GM21619 (cell line): Measurements from ENCODE around the gene HMSD.
"Not testable (repeated sequence)": the region's sequence is repeated elsewhere in the genome, so short reads cannot be mapped to it uniquely, and the experiment has no call there.

Source experiments
- ATAC-seq: cut with Tn5 transposase; IDR thresholded peaks from one replicate; pipeline ENCODE4 v1.9.1; 2021; ENCODE audit not compliant: unreplicated experiment

Gene HMSD, protein sequence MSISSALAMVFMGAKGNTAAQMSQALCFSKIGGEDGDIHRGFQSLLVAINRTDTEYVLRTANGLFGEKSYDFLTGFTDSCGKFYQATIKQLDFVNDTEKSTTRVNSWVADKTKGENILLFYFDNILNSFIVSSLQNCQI

GRCh38 chr18:63949068-63949737, at the start of gene HMSD:
HMSD (plus strand) TSS chr18:63949301; CDS start chr18:63953456, 4,155 bp downstream.
- peak; percentile 82 for ATAC-seq

DNA sequence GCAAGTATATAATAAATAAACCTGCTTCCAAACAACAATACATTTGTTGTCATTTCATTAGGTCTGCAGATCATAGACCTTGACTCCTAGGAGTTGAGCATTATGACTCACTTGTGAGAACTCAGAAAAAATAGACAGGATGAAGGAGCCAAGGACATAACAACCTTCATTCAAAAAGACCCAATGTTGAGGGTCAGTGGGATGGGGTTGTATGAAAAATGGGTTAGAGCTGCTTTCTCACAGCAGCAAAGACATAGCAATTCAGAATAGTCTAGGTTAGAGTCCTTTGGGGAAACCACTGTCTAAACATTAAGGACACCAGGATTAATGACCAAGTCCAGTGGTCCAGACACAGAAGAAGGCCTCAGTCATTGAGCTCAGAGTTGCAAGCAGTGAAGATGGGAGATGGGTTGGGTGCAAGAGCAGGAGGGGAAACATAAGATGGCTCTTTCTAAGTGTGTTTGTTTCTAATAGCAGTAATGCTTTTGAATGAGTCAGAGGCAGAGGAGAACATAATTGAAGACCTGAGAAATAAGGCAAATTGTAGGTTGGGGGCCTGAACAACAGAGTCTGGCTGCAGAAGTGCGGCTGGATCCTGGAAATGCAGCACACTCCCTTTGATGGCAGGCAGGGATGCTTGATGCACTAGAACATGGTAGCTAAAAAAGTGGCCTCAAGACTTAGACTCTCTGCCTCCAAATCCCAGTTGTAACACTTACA, 45.1 kb upstream of the HMSD start:
- no peak for ATAC-seq

GRCh38 chr18:63904694-63905093, 44.4 kb upstream of the HMSD start:
- ATAC-seq = no peak

GRCh38 chr18:63905361-63905760, 43.7 kb upstream of the HMSD start:
- ATAC-seq = no peak

GRCh38 chr18:63906056-63906455, 43.0 kb upstream of the HMSD start:
- no peak for ATAC-seq

- peak; percentile 59 for ATAC-seq
Measured at GRCh38 chr18:63907664-63908063, 41.4 kb upstream of the HMSD start, which contains the start of gene SERPINB10. SERPINB10 (plus strand) TSS chr18:63907958; CDS start chr18:63915511, 7,553 bp downstream.

GRCh38 chr18:63908858-63909257, 40.2 kb upstream of the HMSD start:
- ATAC-seq = no peak

- no peak for ATAC-seq
Measured at GRCh38 chr18:63909870-63910269, 39.2 kb upstream of the HMSD start.

DNA sequence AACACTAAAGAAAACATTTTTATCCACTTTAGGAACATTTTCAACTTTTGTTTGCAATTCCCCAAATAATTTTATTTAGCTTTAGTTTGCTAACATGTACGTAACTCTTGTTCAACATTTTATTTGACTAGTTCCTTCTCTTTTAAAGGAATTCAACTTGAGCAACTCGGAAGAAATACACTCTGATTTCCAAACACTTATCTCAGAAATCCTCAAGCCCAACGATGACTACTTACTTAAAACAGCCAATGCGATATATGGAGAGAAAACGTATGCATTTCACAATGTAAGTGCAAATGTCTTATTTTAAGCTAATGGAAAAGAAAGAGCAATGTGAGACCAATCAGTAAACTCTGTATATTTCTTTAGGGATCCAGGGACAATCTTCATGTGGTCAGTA, 31.3 kb upstream of the HMSD start:
- ATAC-seq = no peak

DNA sequence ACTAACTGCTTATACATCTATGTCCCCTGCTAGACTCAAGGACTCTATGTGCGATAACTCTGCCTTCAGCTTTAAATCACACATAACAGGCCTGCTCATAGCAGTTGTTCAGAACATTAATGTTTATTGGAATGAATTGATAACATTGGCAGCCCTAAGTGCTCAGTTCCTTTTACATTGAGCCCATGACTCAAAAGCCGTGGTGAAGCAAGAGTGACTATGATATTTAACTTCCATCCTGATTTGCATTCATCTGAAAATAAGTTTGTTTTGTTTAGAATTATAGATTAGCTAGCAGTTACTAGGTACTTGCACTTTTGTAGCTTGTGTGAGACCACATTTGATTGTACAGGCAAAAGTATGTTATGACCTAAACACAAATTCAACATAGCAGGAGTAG, 27.1 kb upstream of the HMSD start:
- no peak for ATAC-seq

- ATAC-seq = no peak
Measured at GRCh38 chr18:63924551-63924950, 24.6 kb upstream of the HMSD start.

- ATAC-seq = no peak
Measured at GRCh38 chr18:63928331-63928730, 20.8 kb upstream of the HMSD start.

DNA sequence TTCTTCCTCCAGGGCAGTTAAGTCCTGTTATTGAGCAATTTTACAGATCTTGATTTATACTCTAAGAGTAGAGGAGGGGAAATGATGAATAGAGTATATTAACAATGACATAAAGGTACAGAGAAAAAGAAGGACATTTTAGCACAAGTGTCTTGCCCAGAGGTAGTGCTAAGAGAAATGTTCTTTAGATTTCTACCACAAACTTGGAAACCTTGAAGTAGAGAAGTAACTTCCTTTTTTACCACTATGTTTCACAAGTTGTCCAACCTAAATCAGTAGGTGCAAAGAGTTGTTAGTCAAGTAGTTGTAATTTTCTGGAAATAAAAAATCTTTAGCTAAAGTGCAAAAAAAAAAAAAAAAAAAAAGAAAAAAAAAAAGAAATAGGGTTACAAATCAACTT, 19.7 kb upstream of the HMSD start:
- ATAC-seq = not testable (repeated sequence)

DNA sequence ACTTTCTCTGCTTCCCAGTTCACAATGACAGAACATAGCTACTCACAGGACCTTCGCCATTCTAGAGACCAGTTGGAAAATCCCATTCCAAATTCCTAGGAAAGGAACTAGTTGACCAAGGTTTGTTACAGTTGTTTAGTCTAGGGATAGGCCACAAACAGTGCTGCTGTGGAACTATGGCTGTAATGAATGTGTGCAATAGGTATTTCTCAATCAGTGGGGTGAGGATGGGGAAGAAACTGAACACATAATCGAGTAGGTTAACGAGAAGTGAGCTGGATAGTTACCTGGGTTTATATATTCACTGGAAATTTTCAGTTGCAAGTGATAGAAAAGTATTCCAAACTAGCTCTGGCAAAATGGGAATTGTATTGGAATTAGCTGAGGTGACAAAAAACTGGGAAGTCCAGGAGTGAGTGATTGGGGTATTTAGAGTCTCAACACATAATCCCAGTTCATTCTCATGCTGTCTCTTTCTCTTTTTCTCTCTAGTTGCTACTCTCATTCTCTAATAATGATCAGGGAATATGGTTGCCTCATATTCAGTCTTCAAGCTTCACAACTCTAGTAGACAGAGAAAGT, 18.2 kb upstream of the HMSD start:
- ATAC-seq = no peak

DNA sequence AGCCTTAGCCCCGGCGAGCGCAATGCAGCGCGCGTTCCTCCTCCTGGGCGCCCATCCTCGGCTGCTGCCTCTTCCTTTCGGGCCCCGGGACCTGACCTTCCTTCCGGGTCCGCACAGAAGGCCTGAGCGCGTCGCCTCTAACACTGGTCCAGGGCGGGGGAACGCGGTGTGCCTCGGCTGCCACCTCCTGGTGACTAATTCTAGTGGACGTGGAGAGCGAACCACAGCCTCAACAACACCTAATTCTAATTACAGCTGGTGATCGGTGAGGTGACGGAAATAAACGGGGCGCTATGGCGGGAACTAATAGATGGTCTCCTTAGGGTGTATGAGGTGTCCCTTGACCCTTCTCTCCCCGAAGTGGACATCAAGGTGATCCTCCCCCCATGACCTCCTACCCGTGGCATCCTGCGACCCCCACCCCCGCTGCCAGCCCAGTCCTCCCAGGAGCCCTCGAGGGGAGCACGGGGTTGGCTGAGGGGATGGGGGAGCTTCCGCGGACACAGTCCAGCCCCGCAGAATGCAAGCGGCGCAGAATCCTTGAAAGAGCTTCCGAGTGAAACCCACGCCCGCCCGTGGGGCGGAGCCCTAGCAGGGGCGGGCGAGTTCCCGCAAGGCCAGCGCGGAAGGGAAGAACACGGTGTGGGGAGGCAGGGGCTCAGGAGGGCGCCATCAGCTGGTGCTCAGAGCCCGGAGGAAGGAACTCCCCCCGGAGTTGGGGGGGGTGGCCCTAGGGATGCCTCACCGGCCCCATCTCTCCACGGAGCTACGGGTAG, 12.8 kb upstream of the HMSD start:
- ATAC-seq = peak; percentile 96

DNA sequence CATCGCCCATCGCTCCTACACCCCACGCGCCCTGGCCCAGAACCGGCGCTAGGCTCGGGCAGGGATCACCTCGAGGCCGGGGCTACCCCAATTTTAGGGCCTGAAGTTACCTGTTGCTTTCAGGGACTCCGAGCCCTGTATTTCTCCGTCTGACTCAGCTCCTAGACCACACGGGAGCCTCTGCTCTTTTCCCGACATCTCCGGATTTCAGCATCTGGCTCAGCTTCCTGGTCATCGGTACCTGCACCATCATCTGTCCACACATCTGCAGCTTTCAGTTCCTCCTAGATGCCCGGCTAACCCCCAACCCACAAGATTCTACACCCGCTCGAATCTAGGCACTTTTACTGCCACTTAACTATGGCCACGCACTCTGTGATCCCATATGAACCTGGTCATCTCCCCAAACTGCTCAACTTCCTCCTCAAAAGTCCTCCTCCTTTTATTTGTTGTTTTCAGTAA, 12.1 kb upstream of the HMSD start:
- ATAC-seq = peak; percentile 32

DNA sequence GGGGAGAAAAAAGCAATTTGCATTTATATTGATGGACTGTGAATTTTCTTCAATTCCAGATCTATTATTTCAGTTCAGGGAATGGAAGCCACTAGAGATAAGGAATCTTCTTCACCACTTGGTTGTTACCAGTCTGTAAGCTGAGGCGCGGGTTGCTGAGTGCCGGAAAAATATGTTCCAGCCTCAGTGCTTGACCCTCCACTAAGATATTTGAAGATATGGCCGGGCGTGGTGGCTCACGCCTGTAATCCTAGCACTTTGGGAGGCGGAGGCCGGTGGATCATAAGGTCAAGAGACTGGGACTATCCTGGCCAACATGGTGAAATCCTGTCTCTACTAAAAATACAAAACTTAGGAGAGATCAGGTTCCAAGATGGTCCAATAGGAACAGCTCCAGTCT, 9.1 kb upstream of the HMSD start:
- no peak for ATAC-seq

DNA sequence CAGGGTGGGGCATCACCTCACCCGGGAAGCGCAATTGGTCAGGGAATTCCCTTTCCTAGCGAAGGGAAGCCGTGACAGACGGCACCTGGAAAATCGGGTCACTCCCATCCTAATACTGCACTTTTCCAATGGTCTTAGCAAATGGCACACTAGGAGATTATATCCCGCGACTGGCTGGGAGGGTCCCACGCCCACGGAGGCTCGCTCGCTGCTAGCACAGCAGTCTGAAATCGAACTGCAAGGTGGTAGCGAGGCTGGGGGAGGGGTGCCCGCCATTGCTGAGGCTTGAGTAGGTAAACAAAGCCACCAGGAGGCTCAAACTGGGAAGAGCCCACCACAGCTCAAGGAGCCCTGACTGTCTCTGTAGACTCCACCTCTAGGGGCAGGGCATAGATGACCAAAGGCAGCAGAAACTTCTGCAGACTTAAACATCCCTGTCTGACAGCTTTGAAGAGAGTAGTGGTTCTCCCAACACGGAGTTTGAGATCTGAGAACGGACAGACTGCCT, 8.5 kb upstream of the HMSD start:
- ATAC-seq = not testable (repeated sequence)

DNA sequence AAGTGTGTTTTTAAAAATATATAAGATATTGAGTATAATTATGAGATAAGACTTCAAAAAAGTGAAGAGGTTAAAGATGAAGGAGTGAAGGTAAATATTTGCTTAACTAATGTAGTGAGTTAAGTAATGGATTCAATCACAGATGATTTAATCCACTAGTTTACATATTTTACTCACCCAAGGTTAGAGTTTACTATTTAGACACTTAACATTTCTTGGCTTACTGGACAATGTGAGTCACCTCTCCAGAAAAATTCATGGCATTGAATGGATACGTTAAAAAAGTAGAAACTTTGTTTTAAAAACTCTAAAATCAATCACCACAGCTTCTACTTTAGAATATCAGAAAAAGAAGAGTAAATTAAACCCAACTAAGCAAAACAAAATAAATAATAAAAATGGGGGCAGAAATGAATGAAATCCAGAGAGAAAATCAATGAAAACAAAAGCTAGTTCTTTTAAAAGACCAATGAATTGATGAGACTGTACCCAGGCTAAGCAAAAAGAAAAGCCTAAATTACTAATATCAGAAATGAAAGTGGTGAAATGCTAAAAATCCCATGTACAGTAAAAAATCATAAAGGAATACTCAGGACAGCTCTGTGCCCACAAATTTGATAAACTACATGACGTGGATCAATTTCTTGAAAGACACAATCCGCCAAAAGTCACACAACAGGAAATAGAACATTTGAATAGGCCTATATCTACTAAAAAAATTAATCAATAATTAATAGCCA, 1.9 kb upstream of the HMSD start:
- no peak for ATAC-seq

GRCh38 chr18:63951302-63951705, 2.2 kb downstream of the HMSD start:
- ATAC-seq = peak; percentile 41
